ENCODE results near the gene CNTF. TPM values are rescaled to one million over a fixed set of nuclear protein-coding genes. Genes with fewer than 3 reads are reported as not detected.

CNTF gene
- total RNA-seq, 2 experiments from 2014 or later = 1.8 to 2.4 TPM

DNA sequence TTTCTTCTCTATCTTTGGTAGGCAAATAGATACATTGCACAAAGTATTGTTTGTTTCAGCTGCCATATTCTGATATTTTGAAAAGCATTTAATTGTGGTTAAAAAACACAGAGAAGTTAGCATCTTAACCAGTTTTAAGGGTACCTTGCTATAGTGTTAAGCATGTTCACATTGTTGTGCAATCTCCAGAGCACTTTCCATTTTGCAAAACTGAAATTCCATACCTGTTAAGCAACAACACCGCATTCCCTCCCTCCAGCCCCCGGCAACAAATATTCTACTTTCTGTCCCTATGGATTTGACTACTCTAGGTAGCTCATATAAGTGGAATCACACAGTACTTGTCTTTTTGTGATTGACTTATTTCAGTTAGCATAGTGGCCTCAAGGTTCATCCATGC is 33.9 kb downstream of the CNTF start:
- H3K4me3 Mint-ChIP-seq = no peak overlapping the region
- H3K27ac Mint-ChIP-seq = no peak overlapping the region
- H3K27me3 Mint-ChIP-seq = no peaks in the 10 kb centered on the region
- ChIA-PET CTCF (interaction anchor here (4.6 kb wide), 1 partner anchor 16 kb away, joined by 35 read pairs; no protein-coding TSS in a partner anchor), POLR2A (interaction anchor here (1.3 kb wide), 1 partner anchor 19 kb away, joined by 4 read pairs; no protein-coding TSS in a partner anchor)
- TF ChIP-seq, protein P1, sequence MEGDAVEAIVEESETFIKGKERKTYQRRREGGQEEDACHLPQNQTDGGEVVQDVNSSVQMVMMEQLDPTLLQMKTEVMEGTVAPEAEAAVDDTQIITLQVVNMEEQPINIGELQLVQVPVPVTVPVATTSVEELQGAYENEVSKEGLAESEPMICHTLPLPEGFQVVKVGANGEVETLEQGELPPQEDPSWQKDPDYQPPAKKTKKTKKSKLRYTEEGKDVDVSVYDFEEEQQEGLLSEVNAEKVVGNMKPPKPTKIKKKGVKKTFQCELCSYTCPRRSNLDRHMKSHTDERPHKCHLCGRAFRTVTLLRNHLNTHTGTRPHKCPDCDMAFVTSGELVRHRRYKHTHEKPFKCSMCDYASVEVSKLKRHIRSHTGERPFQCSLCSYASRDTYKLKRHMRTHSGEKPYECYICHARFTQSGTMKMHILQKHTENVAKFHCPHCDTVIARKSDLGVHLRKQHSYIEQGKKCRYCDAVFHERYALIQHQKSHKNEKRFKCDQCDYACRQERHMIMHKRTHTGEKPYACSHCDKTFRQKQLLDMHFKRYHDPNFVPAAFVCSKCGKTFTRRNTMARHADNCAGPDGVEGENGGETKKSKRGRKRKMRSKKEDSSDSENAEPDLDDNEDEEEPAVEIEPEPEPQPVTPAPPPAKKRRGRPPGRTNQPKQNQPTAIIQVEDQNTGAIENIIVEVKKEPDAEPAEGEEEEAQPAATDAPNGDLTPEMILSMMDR (IDR thresholded peaks at IDR 0.05) = no peak
- intact Hi-C loops (cut with micrococcal nuclease) = loop anchor here (10.0 kb wide), 2 partner anchors 58 to 408 kb away; no protein-coding TSS in a partner anchor
- DNase-seq (no peak), ATAC-seq (no peak)
- no peaks in the 10 kb centered on the region for H3K36me3 Mint-ChIP-seq (ENCODE audit: low read depth)
- H3K9me3 Mint-ChIP-seq = no peaks in the 10 kb centered on the region
- peaks cover 19% of the 10 kb centered on the region for H3K4me1 Mint-ChIP-seq (ENCODE audit: low read depth)

DNA sequence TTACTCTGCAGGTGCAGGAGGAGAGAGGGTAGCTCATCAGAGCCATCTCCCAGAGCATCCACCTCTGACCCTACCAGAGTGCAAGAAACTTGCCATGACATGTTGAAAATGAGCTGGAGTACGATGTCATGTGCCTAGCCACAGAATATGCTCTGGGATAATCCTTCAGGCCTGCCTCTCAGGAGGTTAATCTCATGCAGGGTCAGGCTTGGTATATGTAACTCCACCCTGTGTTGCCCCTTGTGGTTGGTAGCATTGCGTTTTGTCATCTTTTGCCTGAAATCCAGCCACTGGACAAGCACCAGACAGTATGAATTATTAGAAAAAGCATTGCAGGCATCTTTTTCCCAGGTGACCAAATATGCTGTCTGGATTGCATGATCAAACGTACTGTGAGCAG is 36.2 kb downstream of the CNTF start:
- Mint-ChIP-seq H3K36me3 (ENCODE audit: low read depth) (no peaks in the 10 kb centered on the region), H3K4me1 (ENCODE audit: low read depth) (peaks cover 19% of the 10 kb centered on the region), H3K27me3 (peaks cover 4% of the 10 kb centered on the region), H3K27ac (no peak overlapping the region), H3K9me3 (no peaks in the 10 kb centered on the region), H3K4me3 (no peak overlapping the region)
- TF ChIP-seq, protein P1 (IDR thresholded peaks at IDR 0.05) = no peak
- ChIA-PET CTCF (interaction anchor here (1.1 to 2.3 kb wide), 3 partner anchors 13 to 130 kb away, joined by 4 to 5 read pairs (median 4); no protein-coding TSS in a partner anchor), POLR2A (no interaction called here)
- intact Hi-C loops (cut with micrococcal nuclease) = loop anchor here (10.0 kb wide), 2 partner anchors 56 to 406 kb away; no protein-coding TSS in a partner anchor
- DNase-seq (no peak), ATAC-seq (no peak)

DNA sequence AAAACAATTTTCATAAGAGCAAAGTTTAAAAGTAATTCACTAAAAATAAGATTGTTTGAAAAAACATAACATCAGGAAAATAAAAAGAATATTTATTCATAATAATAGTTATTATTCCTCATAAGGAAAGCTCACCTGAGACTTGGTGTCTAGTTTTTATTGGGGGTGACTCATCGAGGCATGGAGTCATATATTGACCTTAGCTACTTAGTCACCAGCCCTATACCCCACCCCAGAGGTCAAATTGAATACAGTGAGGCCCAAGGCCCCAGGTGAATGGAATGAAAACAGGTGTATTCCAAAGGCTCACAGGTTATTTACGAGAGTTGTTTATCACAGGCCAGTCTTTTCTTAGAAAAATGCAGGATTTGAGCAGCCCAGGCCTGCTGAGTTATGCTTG is 36.9 kb downstream of the CNTF start:
- no peak for ATAC-seq
- no peak overlapping the region for H3K4me3 Mint-ChIP-seq
- intact Hi-C loops (cut with micrococcal nuclease) = loop anchor here (10.0 kb wide), 2 partner anchors 55 to 405 kb away; no protein-coding TSS in a partner anchor

DNA sequence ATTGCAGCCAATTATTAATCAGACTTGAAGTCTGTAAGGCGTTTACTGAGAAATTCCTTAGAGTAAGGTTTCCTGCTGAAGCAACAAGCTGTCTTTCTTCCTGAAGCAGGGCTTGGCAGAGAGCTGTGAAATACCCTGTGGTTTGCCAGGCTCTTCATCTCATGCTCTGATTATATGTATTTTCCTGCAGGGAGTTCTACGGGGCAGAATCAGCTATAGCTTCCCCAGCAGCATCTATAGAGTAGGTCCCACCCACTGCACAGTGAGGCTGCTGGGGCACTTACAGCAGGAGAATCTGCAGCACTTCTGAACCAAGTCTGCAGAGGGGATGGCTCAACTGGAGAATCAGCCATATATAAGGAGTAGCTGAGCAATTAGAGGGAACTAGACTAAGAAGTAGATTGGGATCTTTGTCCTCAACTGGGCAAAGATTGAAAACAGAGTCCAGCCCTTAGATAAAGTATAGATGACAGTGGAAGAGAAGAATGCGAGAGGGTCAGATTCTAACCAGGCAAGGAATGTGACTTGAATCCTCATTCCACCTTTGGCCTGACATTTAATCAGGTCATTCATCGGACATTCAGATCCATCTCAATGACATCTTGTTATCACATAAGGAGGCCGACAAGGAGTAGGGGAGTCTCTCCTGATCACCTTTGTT is 37.6 kb downstream of the CNTF start:
- intact Hi-C loops (cut with micrococcal nuclease) = loop anchor here (10.0 kb wide), 2 partner anchors 55 to 405 kb away; no protein-coding TSS in a partner anchor
- TF ChIP-seq, protein P1 (IDR thresholded peaks at IDR 0.05) = no peak
- ChIA-PET CTCF (interaction anchor here (2.3 kb wide), 1 partner anchor 128 kb away, joined by 5 read pairs; no protein-coding TSS in a partner anchor), POLR2A (no interaction called here)
- Mint-ChIP-seq H3K9me3 (no peaks in the 10 kb centered on the region), H3K27me3 (peaks cover 7% of the 10 kb centered on the region), H3K36me3 (ENCODE audit: low read depth) (no peaks in the 10 kb centered on the region), H3K4me3 (no peak overlapping the region), H3K27ac (no peak overlapping the region), H3K4me1 (ENCODE audit: low read depth) (peaks cover 5% of the 10 kb centered on the region)
- no peak for ATAC-seq
- DNase-seq = no peak

More for the DNA sequence above, 36.9 kb downstream of the CNTF start:
- CTCF ChIA-PET = interaction anchor here (0.6 to 2.3 kb wide), 3 partner anchors 24 to 129 kb away, joined by 3 to 5 read pairs (median 4); no protein-coding TSS in a partner anchor
- POLR2A ChIA-PET = interaction anchor here (0.5 kb wide), 1 partner anchor 28 kb away, joined by 3 read pairs; no protein-coding TSS in a partner anchor
- TF ChIP-seq, protein P1 (IDR thresholded peaks at IDR 0.05) = no peak
- no peak for DNase-seq
- H3K27ac Mint-ChIP-seq = no peak overlapping the region
- peaks cover 7% of the 10 kb centered on the region for H3K27me3 Mint-ChIP-seq
- H3K9me3 Mint-ChIP-seq = no peaks in the 10 kb centered on the region
- H3K4me1 Mint-ChIP-seq (ENCODE audit: low read depth) = peaks cover 11% of the 10 kb centered on the region
- H3K36me3 Mint-ChIP-seq (ENCODE audit: low read depth) = no peaks in the 10 kb centered on the region
